OCI-LY7 (cell line): ENCODE measurements around the gene FDPS.

ENCODE experiments used
- CTCF ChIP-seq: fragments of 200-600 bp; sonication (generic); conservative IDR thresholded peaks from 2 replicates; pipeline ENCODE4 v1.5.1; 2014; ENCODE audit warnings: mild to moderate bottlenecking, antibody characterized with exemption, low read length, moderate library complexity, mixed read lengths
- EZH2phosphoT487 ChIP-seq: fragments of 200-600 bp; sonication (generic); IDR thresholded peaks from 2 replicates; pipeline ENCODE4 v1.6.1; 2018; ENCODE audit warnings: low read depth, borderline replicate concordance, mild to moderate bottlenecking, mixed run types, antibody characterized with exemption, low read length, moderate library complexity, mixed read lengths

DNA sequence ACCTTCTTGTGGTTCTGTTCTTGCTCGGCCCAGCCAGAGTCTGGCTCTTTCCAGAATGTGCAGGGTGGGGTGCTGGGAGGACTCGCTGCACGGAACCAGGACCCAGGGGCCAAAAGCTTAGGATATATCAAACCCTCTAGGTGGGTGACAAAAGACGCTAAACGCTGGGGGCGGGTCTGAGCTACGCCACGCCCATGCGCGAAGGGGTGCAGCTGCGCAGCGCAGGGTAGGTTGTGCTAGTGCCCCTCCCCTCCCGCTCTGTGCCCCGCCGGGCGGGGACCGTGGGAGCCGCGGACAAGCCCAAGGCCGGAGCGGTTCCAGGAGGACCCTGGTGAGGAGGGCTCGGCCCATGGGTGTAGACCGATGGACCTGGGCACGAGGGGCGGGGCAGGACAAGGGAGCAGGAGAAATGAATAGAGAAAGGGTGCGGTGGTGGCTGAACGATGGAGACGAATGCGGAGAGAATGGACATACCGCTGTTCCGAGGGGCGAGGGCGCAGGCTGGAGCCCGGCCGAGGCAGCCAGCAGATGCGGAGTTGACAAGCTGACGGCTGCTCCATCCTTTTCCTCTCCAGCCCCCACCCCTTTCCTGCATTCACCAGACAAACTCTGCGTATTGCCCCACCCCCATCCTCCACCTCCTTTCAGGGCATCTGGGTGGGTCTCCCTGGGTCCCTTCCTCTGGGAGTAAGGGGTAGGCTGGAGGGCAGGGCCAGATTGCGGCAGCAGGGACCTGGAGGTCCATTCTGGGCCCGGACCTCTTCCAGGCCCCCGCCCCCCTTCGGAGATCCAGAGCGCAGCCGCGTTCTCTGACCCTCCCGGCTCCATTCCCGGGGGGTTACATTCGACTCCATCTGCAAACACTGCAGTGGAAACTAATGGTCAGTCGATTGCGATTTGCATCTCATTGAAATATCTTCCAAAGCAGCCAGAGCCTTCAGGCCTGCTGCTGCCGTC lies 12.3 kb downstream of the FDPS start, which contains the start of gene RUSC1:
- TF ChIP-seq CTCF (no peak), EZH2phosphoT487 (no peak)
